Endothelial cell of umbilical vein (primary cell): ENCODE measurements around the gene TTC34. TPM values are rescaled to one million over a fixed set of nuclear protein-coding genes. Genes with fewer than 3 reads are reported as not detected.

Experiments used
- BruUV-seq: library from RNA; stranded (reverse); fragments of 400-500 nt; replicated peaks from 2 replicates; lab custom pipeline; 2021; lab: Mats Ljungman, UMichigan
- CTCF ChIA-PET: fragments of 300-600, 350-600 bp; sonication (Branson Sonifier 250); formaldehyde crosslinking; loops from one replicate; lab custom pipeline; 2021; ENCODE audit warnings: antibody characterized with exemption, inconsistent platforms; lab: Charles Lee
- POLR2A ChIA-PET: fragments of 300-600, 350-600 bp; sonication (Branson Sonifier 250); formaldehyde crosslinking; loops from one replicate; lab custom pipeline; 2021; ENCODE audit warnings: antibody characterized with exemption, inconsistent platforms; lab: Charles Lee
- DNase-seq: peaks from one replicate; pipeline ENCODE4 v3.0.0-alpha.2; 2011; ENCODE audit warnings: low read depth, low spot score
- FAIRE-seq: peaks from 2 replicates; lab custom pipeline; 2011; peaks lifted over from hg19 to GRCh38; lab: Jason Lieb, UNC
- H2AFZ ChIP-seq: 2 replicates; pipeline ENCODE4 v1.6.0; 2012; ENCODE audit warnings: low read depth, low read length, control low read depth, inconsistent platforms
- H3K27ac ChIP-seq: 2 replicates; pipeline ENCODE4 v1.5.1; 2011; ENCODE audit warnings: low read depth, mild to moderate bottlenecking, control low read depth, low read length, moderate library complexity; ENCODE audit not compliant: insufficient read depth
- H3K27me3 ChIP-seq, 2 experiments: 2 replicates each; pipeline versions ENCODE4 v1.6.0 to v1.6.1; 2011; ENCODE audit warnings: low read length in 2 of 2, mixed read lengths in 1 of 2; ENCODE audit not compliant: control insufficient read depth in 2 of 2, insufficient read depth in 2 of 2
- H3K36me3 ChIP-seq, 2 experiments: 2 replicates in 1 of 2; 3 replicates in 1 of 2; pipeline ENCODE4 v1.5.1; 2011; ENCODE audit warnings: low read length in 2 of 2, mild to moderate bottlenecking in 1 of 2, moderate library complexity in 1 of 2; ENCODE audit not compliant: control insufficient read depth in 2 of 2, insufficient read depth in 2 of 2; ENCODE audit errors: extremely low read depth in 1 of 2
- H3K4me1 ChIP-seq: 3 replicates; pipeline ENCODE4 v1.5.1; 2011; ENCODE audit warnings: mild to moderate bottlenecking, low read length; ENCODE audit not compliant: control insufficient read depth, insufficient read depth; ENCODE audit errors: extremely low read depth
- H3K4me2 ChIP-seq: 2 replicates; pipeline ENCODE4 v1.6.1; 2011; ENCODE audit warnings: low read length, control low read depth, mixed read lengths; ENCODE audit not compliant: insufficient read depth
- H3K4me3 ChIP-seq, 3 experiments: fragments of 200-600 bp in 1 of 3; sonication (generic), shearing (Covaris generic) in 1 of 3; replicated peaks in 1 of 3; 2 replicates each; pipeline ENCODE4 v1.5.1; 2011 to 2016; ENCODE audit warnings: control low read depth in 3 of 3, low read length in 3 of 3, mild to moderate bottlenecking in 2 of 3, inconsistent platforms in 1 of 3, low read depth in 1 of 3, moderate library complexity in 1 of 3; ENCODE audit not compliant: insufficient read depth in 1 of 3
- H3K79me2 ChIP-seq: 2 replicates; pipeline ENCODE4 v1.6.0; 2012; ENCODE audit warnings: low read length, inconsistent platforms; ENCODE audit not compliant: control insufficient read depth, insufficient read depth
- H3K9ac ChIP-seq: replicated peaks from 2 replicates; pipeline ENCODE3; 2011; ENCODE audit warnings: low read length, control low read depth; ENCODE audit not compliant: insufficient read depth; ENCODE audit errors: extremely low read depth
- H3K9me1 ChIP-seq: replicated peaks from 3 replicates; pipeline ENCODE4 v1.6.0; 2011; ENCODE audit warnings: mild to moderate bottlenecking, low read length; ENCODE audit not compliant: control insufficient read depth, insufficient read depth; ENCODE audit errors: extremely low read depth
- H3K9me3 ChIP-seq: replicated peaks from 2 replicates; pipeline ENCODE4 v1.5.1; 2012; ENCODE audit warnings: low read length, inconsistent platforms; ENCODE audit not compliant: control insufficient read depth, insufficient read depth
- H4K20me1 ChIP-seq: replicated peaks from 2 replicates; pipeline ENCODE3; 2011; ENCODE audit warnings: mild to moderate bottlenecking, low read length; ENCODE audit not compliant: control insufficient read depth, insufficient read depth; ENCODE audit errors: extremely low read depth
- CTCF ChIP-seq, 2 donors: IDR thresholded peaks; 1 replicate in 1 of 2; 2 replicates in 1 of 2; pipeline ENCODE4 v1.5.1; 2011; ENCODE audit warnings: low read length in 2 of 2, mild to moderate bottlenecking in 2 of 2, moderate library complexity in 2 of 2, control low read depth in 1 of 2, inconsistent platforms in 1 of 2, low read depth in 1 of 2; ENCODE audit not compliant: insufficient read depth in 1 of 2; ENCODE audit errors: extremely low read depth in 1 of 2
- EZH2 ChIP-seq: IDR thresholded peaks from 2 replicates; pipeline ENCODE4 v1.6.1; 2012; ENCODE audit warnings: borderline replicate concordance, low read depth, mild to moderate bottlenecking, moderate library complexity, low read length, inconsistent platforms; ENCODE audit not compliant: severe bottlenecking
- FOS ChIP-seq: IDR thresholded peaks from 2 replicates; pipeline ENCODE4 v1.6.1; 2011; ENCODE audit warnings: mild to moderate bottlenecking, low read length, moderate library complexity, borderline replicate concordance; ENCODE audit not compliant: insufficient read depth
- GATA2 ChIP-seq: IDR thresholded peaks from 2 replicates; pipeline ENCODE4 v1.7.0; 2011; ENCODE audit warnings: low read depth, mild to moderate bottlenecking, moderate library complexity, mixed read lengths, low read length; ENCODE audit not compliant: insufficient read length, insufficient read depth
- JUN ChIP-seq: IDR thresholded peaks from 2 replicates; pipeline ENCODE4 v1.6.1; 2011; ENCODE audit warnings: borderline replicate concordance, low read depth; ENCODE audit not compliant: insufficient read length, insufficient read depth
- MAX ChIP-seq: IDR thresholded peaks from 2 replicates; pipeline ENCODE4 v1.6.1; 2011; ENCODE audit not compliant: insufficient read depth, insufficient read length
- MYC ChIP-seq: IDR thresholded peaks from one replicate; pipeline ENCODE4 v1.6.1; 2011; ENCODE audit warnings: mild to moderate bottlenecking, low read depth, low read length
- POLR2A ChIP-seq: IDR thresholded peaks from 2 replicates; pipeline ENCODE4 v1.6.1; 2012; ENCODE audit warnings: low read depth, mild to moderate bottlenecking, control low read depth, low read length
- POLR2AphosphoS5 ChIP-seq: IDR thresholded peaks from 2 replicates; pipeline ENCODE4 v1.6.1; 2012; ENCODE audit warnings: low read depth, mild to moderate bottlenecking, control low read depth, low read length, moderate library complexity; ENCODE audit not compliant: insufficient read depth
- dilution Hi-C: fragments of 300-500 bp; cut with MboI; formaldehyde crosslinking; loops from one replicate; pipeline ENCODE4 v1.15.0; 2019; ENCODE audit warnings: low sequenced_read_pairs; ENCODE audit not compliant: extremely low pct_ligation_motif_present
- intact Hi-C: fragments of 100-400 bp; cut with micrococcal nuclease; formaldehyde crosslinking; loops from one replicate; pipeline ENCODE4 v1.10.0; 2022
- polyA plus RNA-seq, 4 experiments: library from polyadenylated mRNA; depleted of rRNA in 3 of 4; stranded (reverse) in 3 of 4; unstranded in 1 of 4; fragments of >200 nt; gene quantifications; 2 replicates each; pipeline versions ENCODE4 v1.2.1 to v1.2.3, GENCODE V29; 2011 to 2012; ENCODE audit warnings: missing spikeins in 1 of 4
- total RNA-seq: library from RNA; stranded (reverse); gene quantifications from 2 replicates; pipeline ENCODE4 v1.2.3, GENCODE V29; 2021

TTC34 gene
- total and polyA plus RNA-seq, 2 donors (not counting 3 experiments of a cell fraction or from before 2014, with no cell fraction given): 0.08 to 0.77 TPM

GRCh38 chr1:2809656-2810055, 8.2 kb upstream of the TTC34 start:
- no peak overlapping the region for H3K4me3 ChIP-seq
- no peaks in the 10 kb centered on the region for H3K79me2 ChIP-seq
- H3K9me1 ChIP-seq: no peaks in the 10 kb centered on the region
- no peaks in the 10 kb centered on the region for H4K20me1 ChIP-seq
- CTCF ChIA-PET: no interaction called here
- dilution Hi-C loops: no loop called here
- no peak for TF ChIP-seq POLR2A
- no peak for TF ChIP-seq GATA2
- TF ChIP-seq MAX: no peak
- no peak for TF ChIP-seq JUN
- no peak for TF ChIP-seq EZH2
- TF ChIP-seq MYC: no peak
- TF ChIP-seq POLR2AphosphoS5: no peak
- no peak for TF ChIP-seq CTCF (IDR thresholded peaks at IDR 0.05; ENCODE audit: extremely low read depth in 1 of 2, insufficient read depth in 1 of 2, low read depth in 1 of 2, low read length in 2 of 2)
- TF ChIP-seq FOS: no peak
- intact Hi-C loops: no loop called here
- H2AFZ ChIP-seq: no peak overlapping the region
- H3K4me2 ChIP-seq: no peak overlapping the region
- FAIRE-seq: no peak
- POLR2A ChIA-PET: no interaction called here
- H3K9me3 ChIP-seq: no peaks in the 10 kb centered on the region
- no peak overlapping the region for H3K9ac ChIP-seq
- no TSS peak for BruUV-seq
- no peak overlapping the region for H3K27ac ChIP-seq
- no peaks in the 10 kb centered on the region for H3K4me1 ChIP-seq
- H3K36me3 ChIP-seq: no peaks in the 10 kb centered on the region
- no peak for DNase-seq
- no peaks in the 10 kb centered on the region for H3K27me3 ChIP-seq
